A549 (cell line): ENCODE measurements around the gene C10orf90. TPM values are rescaled to one million over a fixed set of nuclear protein-coding genes. Genes with fewer than 3 reads are reported as not detected.

Experiments used
- ATAC-seq, 2 experiments: fragments of 200-7000 bp in 1 of 2; fragments of >200 bp in 1 of 2; cut with Nextera tagmentation in 1 of 2; cut with Tn5 transposase in 1 of 2; 3 replicates each; pipeline versions ENCODE4 v1.8.0 to v1.9.1; 2018 to 2020; ENCODE audit warnings: mild to moderate bottlenecking in 1 of 2, moderate library complexity in 1 of 2
- CTCF ChIA-PET: fragments of 300-600 bp; sonication (Branson Sonifier 250); formaldehyde crosslinking; extraction: SDS; loops from one replicate; lab custom pipeline; 2021; ENCODE audit warnings: antibody characterized with exemption, inconsistent platforms; lab: Yijun Ruan, JAX
- POLR2A ChIA-PET: fragments of 350-600 bp; formaldehyde crosslinking; extraction: SDS; loops from one replicate; lab custom pipeline; 2021; ENCODE audit warnings: antibody characterized with exemption, inconsistent platforms; lab: Yijun Ruan, JAX
- DNase-seq, 2 experiments: peaks; one replicate each; pipeline versions ENCODE4 v3.0.0 to v3.0.0-alpha.2; 2011 to 2016; ENCODE audit warnings: low read depth in 1 of 2, low spot score in 1 of 2
- FAIRE-seq: peaks from 2 replicates; lab custom pipeline; 2011; peaks lifted over from hg19 to GRCh38; lab: Jason Lieb, UNC
- H3K27ac ChIP-seq, 2 experiments: fragments of >200 bp; sonication (Bioruptor Twin); formaldehyde crosslinking; 3 replicates each; pipeline ENCODE4 v1.5.1; 2016 to 2017
- H3K4me1 ChIP-seq: fragments of >200 bp; sonication (Bioruptor Twin); formaldehyde crosslinking; 3 replicates; pipeline ENCODE4 v1.6.1; 2016
- H3K4me2 ChIP-seq: fragments of >200 bp; sonication (Bioruptor Twin); formaldehyde crosslinking; 3 replicates; pipeline ENCODE4 v1.6.1; 2016
- H3K4me3 ChIP-seq: fragments of >200 bp; sonication (Bioruptor Twin); formaldehyde crosslinking; 3 replicates; pipeline ENCODE4 v1.5.1; 2016
- H3K9me3 ChIP-seq: fragments of >200 bp; sonication (Bioruptor Twin); formaldehyde crosslinking; 3 replicates; pipeline ENCODE4 v1.6.1; 2016
- CTCF ChIP-seq: fragments of >200 bp; sonication (Bioruptor Twin); formaldehyde crosslinking; IDR thresholded peaks from 3 replicates; pipeline ENCODE4 v1.5.1; 2016
- EHMT2 ChIP-seq: fragments of 200-600 bp; sonication (generic); IDR thresholded peaks from 2 replicates; pipeline ENCODE4 v1.6.1; 2016; ENCODE audit warnings: antibody characterized with exemption, low read depth, mild to moderate bottlenecking, moderate library complexity
- ELK1 ChIP-seq: fragments of 150-350 bp; IDR thresholded peaks from 2 replicates; pipeline ENCODE4 v1.6.1; 2014; ENCODE audit warnings: low read depth, mild to moderate bottlenecking, low read length
- EP300 ChIP-seq, 2 experiments: fragments of >200 bp; sonication (Bioruptor Twin); formaldehyde crosslinking; IDR thresholded peaks; 2 replicates in 1 of 2; 3 replicates in 1 of 2; pipeline ENCODE4 v1.6.1; 2016 to 2017
- FOSB ChIP-seq: fragments of 250-450 bp; sonication (Bioruptor Pico); IDR thresholded peaks from 2 replicates; pipeline ENCODE4 v1.5.0; 2020; ENCODE audit warnings: mild to moderate bottlenecking, moderate library complexity
- HES2 ChIP-seq: fragments of >200 bp; sonication (Bioruptor Twin); formaldehyde crosslinking; IDR thresholded peaks from 2 replicates; pipeline ENCODE4 v1.6.1; 2016
- HEYL ChIP-seq: fragments of 250-450 bp; sonication (Bioruptor Pico); IDR thresholded peaks from 2 replicates; pipeline ENCODE4 v1.8.0; 2021; ENCODE audit warnings: mild to moderate bottlenecking, moderate library complexity
- HMGXB4 ChIP-seq: fragments of 250-450 bp; sonication (Bioruptor Pico); IDR thresholded peaks from 2 replicates; pipeline ENCODE4 v1.5.0; 2021; ENCODE audit warnings: mild to moderate bottlenecking, moderate library complexity, borderline replicate concordance
- HOXA7 ChIP-seq: fragments of 250-450 bp; sonication (Bioruptor Pico); IDR thresholded peaks from 2 replicates; pipeline ENCODE4 v1.5.0; 2020; ENCODE audit warnings: mild to moderate bottlenecking, moderate library complexity
- HOXB13 ChIP-seq: fragments of 250-450 bp; sonication (Bioruptor Pico); IDR thresholded peaks from 2 replicates; pipeline ENCODE4 v1.5.0; 2020; ENCODE audit warnings: low read depth, mild to moderate bottlenecking, moderate library complexity
- HOXB5 ChIP-seq: fragments of 250-450 bp; sonication (Bioruptor Pico); IDR thresholded peaks from 2 replicates; pipeline ENCODE4 v1.5.0; 2020; ENCODE audit warnings: mild to moderate bottlenecking, moderate library complexity
- KDM1A ChIP-seq: fragments of 200-600 bp; sonication (generic); IDR thresholded peaks from 2 replicates; pipeline ENCODE4 v1.6.1; 2016; ENCODE audit warnings: low read depth, mild to moderate bottlenecking
- MAFK ChIP-seq: fragments of 450-650 bp; IDR thresholded peaks from 2 replicates; pipeline ENCODE4 v1.6.1; 2014; ENCODE audit not compliant: partially characterized antibody
- MAX ChIP-seq: IDR thresholded peaks from 2 replicates; pipeline ENCODE4 v1.6.1; 2012
- MYC ChIP-seq: IDR thresholded peaks from 2 replicates; pipeline ENCODE4 v1.6.1; 2012; ENCODE audit warnings: mild to moderate bottlenecking, inconsistent platforms, low read length, improper control_type of control experiment, borderline replicate concordance
- NFE2L2 ChIP-seq: fragments of 150-350 bp; conservative IDR thresholded peaks from 2 replicates; pipeline ENCODE4 v1.6.1; 2014; ENCODE audit warnings: low read length
- NPAS2 ChIP-seq: fragments of 250-450 bp; sonication (Bioruptor Pico); IDR thresholded peaks from 2 replicates; pipeline ENCODE4 v1.8.0; 2022; ENCODE audit warnings: mild to moderate bottlenecking, moderate library complexity, borderline replicate concordance
- NR3C1 ChIP-seq: fragments of >200 bp; sonication (Bioruptor Twin); formaldehyde crosslinking; IDR thresholded peaks from 3 replicates; pipeline ENCODE4 v1.6.1; 2017
- PBX3 ChIP-seq: IDR thresholded peaks from 2 replicates; pipeline ENCODE4 v1.6.1; 2012
- POLR2A ChIP-seq: IDR thresholded peaks from 2 replicates; pipeline ENCODE4 v1.6.1; 2012; ENCODE audit warnings: mild to moderate bottlenecking, low read length
- POLR2AphosphoS2 ChIP-seq: conservative IDR thresholded peaks from 2 replicates; pipeline ENCODE4 v1.6.1; 2012; ENCODE audit warnings: low read length, improper control_type of control experiment, inconsistent platforms
- RAD21 ChIP-seq, 2 experiments: fragments of >200 bp in 1 of 2; sonication (Bioruptor Twin) in 1 of 2; formaldehyde crosslinking in 1 of 2; IDR thresholded peaks in 1 of 2; conservative IDR thresholded peaks in 1 of 2; 2 replicates in 1 of 2; 3 replicates in 1 of 2; pipeline ENCODE4 v1.6.1; 2012 to 2018; ENCODE audit warnings: inconsistent platforms in 1 of 2
- REST ChIP-seq: fragments of 200-600 bp; sonication (generic); IDR thresholded peaks from 2 replicates; pipeline ENCODE4 v1.6.1; 2016; ENCODE audit warnings: antibody characterized with exemption, mild to moderate bottlenecking, moderate library complexity
- RFX5 ChIP-seq: fragments of 450-650 bp; IDR thresholded peaks from 2 replicates; pipeline ENCODE4 v1.7.1; 2014; ENCODE audit warnings: antibody characterized with exemption, mild to moderate bottlenecking, moderate library complexity
- ZFP36 ChIP-seq: fragments of 450-650 bp; IDR thresholded peaks from 2 replicates; pipeline ENCODE4 v1.6.1; 2014; ENCODE audit warnings: borderline replicate concordance; ENCODE audit not compliant: partially characterized antibody
- ZSCAN20 ChIP-seq: fragments of 250-450 bp; sonication (Bioruptor Pico); IDR thresholded peaks from 2 replicates; pipeline ENCODE4 v1.8.0; 2022; ENCODE audit warnings: mild to moderate bottlenecking, moderate library complexity
- WGBS: methylation state at CpG from one replicate; pipeline ENCODE4 v1.1.6; 2017; ENCODE audit errors: missing lambda C conversion rate; 5-methylcytosine and 5-hydroxymethylcytosine counted together
- polyA plus RNA-seq, 4 experiments: library from polyadenylated mRNA; depleted of rRNA in 3 of 4; stranded (reverse); fragments of >200 nt; fragmentation: RNase III in 1 of 4; extraction: RNeasy Plus Mini Kit Qiagen cat#74134 plus additional on column Dnase treatment in 1 of 4; gene quantifications; 2 replicates in 3 of 4; 3 replicates in 1 of 4; pipeline ENCODE4 v1.2.3, GENCODE V29; 2011 to 2017

Gene C10orf90
- polyA plus RNA-seq, 2 of the 4 experiments (the other 2 are of a cell fraction), result 0.70 to 2.0 TPM

GRCh38 chr10:126478546-126478945 lies 191.9 kb downstream of the C10orf90 start (continued):
- TF ChIP-seq HOXB13 (CRISPR knock-in tag), result no peak

- Histone ChIP-seq H3K27ac (no peak overlapping the region), H3K9me3 (no peaks in the 10 kb centered on the region), H3K4me3 (no peak overlapping the region), H3K4me1 (no peaks in the 10 kb centered on the region), H3K4me2 (no peak overlapping the region)
- no peak for FAIRE-seq
- ChIA-PET POLR2A (no interaction called here), CTCF (interaction anchor here (1.5 kb wide), 1 partner anchor 10 kb away, joined by 5 read pairs; no protein-coding TSS in a partner anchor)
- DNase-seq, result no peak
- WGBS, result 86% methylated on average over 11 of the region's 11 CpGs
- ATAC-seq, result no peak
- TF ChIP-seq HES2 (no peak), RFX5 (no peak), PBX3 (no peak), EHMT2 (no peak), KDM1A (no peak), HEYL (CRISPR knock-in tag) (no peak), NPAS2 (CRISPR knock-in tag) (no peak), HOXB5 (CRISPR knock-in tag) (no peak), HMGXB4 (CRISPR knock-in tag) (no peak), MAFK (no peak), NFE2L2 (no peak), POLR2A (no peak), POLR2AphosphoS2 (no peak), MAX (no peak), FOSB (CRISPR knock-in tag) (no peak), ELK1 (no peak), ZSCAN20 (CRISPR knock-in tag) (no peak)
- TF ChIP-seq, all 56 proteins: peak for 0
Measured at GRCh38 chr10:126476246-126476645, 194.2 kb downstream of the C10orf90 start.

- DNase-seq, result no peak
- Histone ChIP-seq H3K4me2 (no peak overlapping the region), H3K9me3 (no peaks in the 10 kb centered on the region), H3K4me3 (no peak overlapping the region), H3K4me1 (no peaks in the 10 kb centered on the region), H3K27ac (no peak overlapping the region)
- 76% methylated on average over 6 of the region's 6 CpGs for WGBS
- ChIA-PET CTCF (interaction anchor here (1.0 kb wide), 1 partner anchor 9 kb away, joined by 3 read pairs; no protein-coding TSS in a partner anchor), POLR2A (no interaction called here)
- FAIRE-seq, result no peak
- ATAC-seq, result no peak
- TF ChIP-seq RAD21 (conservative IDR thresholded peaks at IDR 0.05 in 1 of 2, IDR thresholded peaks at IDR 0.05 in 1 of 2), result no peak
- TF ChIP-seq HOXB5 (CRISPR knock-in tag), result no peak
- no peak for TF ChIP-seq NR3C1
- TF ChIP-seq HOXA7, result no peak
- TF ChIP-seq CTCF, result no peak
- no peak for TF ChIP-seq EP300 (IDR thresholded peaks at IDR 0.05)
- no peak for TF ChIP-seq ZFP36
- TF ChIP-seq REST, result no peak
- no peak for TF ChIP-seq MYC
Measured at GRCh38 chr10:126475074-126475691, 195.3 kb downstream of the C10orf90 start.
